HepG2 (cell line): ENCODE data around the gene ADM. TPM values are rescaled to one million over a fixed set of nuclear protein-coding genes. Genes with fewer than 3 reads are reported as not detected.

Experiments used
- ASH2L ChIP-seq: fragments of 300-600, 200-600 bp; sonication (generic); IDR thresholded peaks from 2 replicates; pipeline ENCODE4 v1.7.0; 2017; ENCODE audit warnings: low read depth, mild to moderate bottlenecking, moderate library complexity, mixed read lengths, low read length; ENCODE audit not compliant: insufficient read length
- CCDC6 ChIP-seq: sonication (generic); formaldehyde crosslinking; IDR thresholded peaks from 2 replicates; pipeline ENCODE4 v1.8.1; 2022; ENCODE audit warnings: mild to moderate bottlenecking, missing genetic modification reagents, moderate library complexity
- CREB1 ChIP-seq, 2 experiments: fragments of 450-650 bp in 1 of 2; IDR thresholded peaks; 2 replicates each; pipeline ENCODE4 v1.6.1; 2016 to 2017; ENCODE audit warnings: control low read depth in 1 of 2, mild to moderate bottlenecking in 1 of 2, missing compliant biosample characterization in 1 of 2, missing genetic modification characterization in 1 of 2
- FOXA1 ChIP-seq, 2 experiments: fragments of 450-650 bp in 1 of 2; sonication (generic) in 1 of 2; formaldehyde crosslinking in 1 of 2; IDR thresholded peaks; 2 replicates each; pipeline versions ENCODE4 v1.4.0 to v1.6.1; 2016 to 2020; ENCODE audit warnings: missing genetic modification reagents in 1 of 2
- GATA4 ChIP-seq: sonication (generic); IDR thresholded peaks from 2 replicates; pipeline ENCODE4 v1.6.1; 2016; ENCODE audit warnings: antibody characterized with exemption, low read depth, borderline replicate concordance
- HNRNPL ChIP-seq: fragments of 200-400 bp; formaldehyde crosslinking; IDR thresholded peaks from 2 replicates; pipeline ENCODE4 v1.6.1; 2017; ENCODE audit warnings: mild to moderate bottlenecking, low read depth, low read length
- HOXA5 ChIP-seq: sonication (generic); formaldehyde crosslinking; IDR thresholded peaks from 2 replicates; pipeline ENCODE4 v1.4.0; 2020; ENCODE audit warnings: missing genetic modification reagents
- KDM6A ChIP-seq: IDR thresholded peaks from 2 replicates; pipeline ENCODE4 v1.6.1; 2016; ENCODE audit warnings: low read depth
- KLF16 ChIP-seq, 2 experiments: sonication (generic) in 1 of 2; formaldehyde crosslinking in 1 of 2; IDR thresholded peaks; 2 replicates each; pipeline versions ENCODE4 v1.6.1 to v1.8.0; 2016 to 2023; ENCODE audit warnings: missing genetic modification reagents in 2 of 2, missing compliant biosample characterization in 1 of 2
- NONO ChIP-seq, 2 experiments: fragments of 450-650 bp in 1 of 2; sonication (generic) in 1 of 2; formaldehyde crosslinking in 1 of 2; IDR thresholded peaks in 1 of 2; conservative IDR thresholded peaks in 1 of 2; 2 replicates each; pipeline versions ENCODE4 v1.6.1 to v1.8.0; 2017 to 2022; ENCODE audit warnings: mild to moderate bottlenecking in 1 of 2, missing genetic modification reagents in 1 of 2, moderate library complexity in 1 of 2
- NR2F1 ChIP-seq, 2 experiments: fragments of 450-650 bp in 1 of 2; formaldehyde crosslinking in 1 of 2; IDR thresholded peaks; 2 replicates each; pipeline versions ENCODE4 v1.5.0 to v1.6.1; 2016 to 2020; ENCODE audit warnings: mild to moderate bottlenecking in 1 of 2, missing compliant biosample characterization in 1 of 2, missing genetic modification reagents in 1 of 2, moderate library complexity in 1 of 2
- RBM22 ChIP-seq: fragments of 200-400 bp; formaldehyde crosslinking; optimal IDR thresholded peaks from 2 replicates; pipeline ENCODE3; 2017; ENCODE audit warnings: mild to moderate bottlenecking, low read length, moderate library complexity
- SKI ChIP-seq: fragments of 450-650 bp; IDR thresholded peaks from one replicate; pipeline ENCODE4 v1.6.1; 2018; ENCODE audit warnings: mild to moderate bottlenecking; ENCODE audit not compliant: partially characterized antibody
- SOX6 ChIP-seq, 2 experiments: fragments of 450-650 bp in 1 of 2; sonication (generic) in 1 of 2; formaldehyde crosslinking in 1 of 2; IDR thresholded peaks; 2 replicates each; pipeline versions ENCODE4 v1.4.0 to v1.6.1; 2017 to 2020; ENCODE audit warnings: antibody characterized with exemption in 1 of 2, mild to moderate bottlenecking in 1 of 2, missing genetic modification reagents in 1 of 2
- TGIF2 ChIP-seq: IDR thresholded peaks from 2 replicates; pipeline ENCODE4 v1.6.1; 2016; ENCODE audit warnings: control low read depth, missing compliant biosample characterization
- ZNF562 ChIP-seq: sonication (generic); formaldehyde crosslinking; IDR thresholded peaks from 2 replicates; pipeline ENCODE4 v1.8.0; 2022; ENCODE audit warnings: missing genetic modification reagents, borderline replicate concordance
- ZNF563 ChIP-seq: sonication (generic); formaldehyde crosslinking; IDR thresholded peaks from 2 replicates; pipeline ENCODE4 v1.8.0; 2022; ENCODE audit warnings: mild to moderate bottlenecking, moderate library complexity, missing genetic modification reagents
- ZNF75D ChIP-seq: sonication (generic); formaldehyde crosslinking; IDR thresholded peaks from 2 replicates; pipeline ENCODE4 v1.8.1; 2023; ENCODE audit warnings: missing genetic modification reagents, mild to moderate bottlenecking, borderline replicate concordance
- ZNF788 ChIP-seq: sonication (generic); formaldehyde crosslinking; IDR thresholded peaks from 2 replicates; pipeline ENCODE4 v1.5.0; 2020; ENCODE audit warnings: mild to moderate bottlenecking, missing genetic modification reagents, borderline replicate concordance
- polyA plus RNA-seq, 8 experiments: library from polyadenylated mRNA; depleted of rRNA in 3 of 8; stranded (reverse) in 7 of 8; unstranded in 1 of 8; fragments of >200 nt; fragmentation: Illumina TruSeq in 4 of 8; extraction: Trizol in 4 of 8; gene quantifications; 2 replicates each; pipeline versions ENCODE4 v1.2.1 to v1.2.3, GENCODE V29; 2011 to 2016; ENCODE audit warnings: low read depth in 4 of 8, missing spikeins in 1 of 8, mixed read lengths in 1 of 8; ENCODE audit not compliant: insufficient read depth in 1 of 8
- total RNA-seq, 5 experiments: library from RNA; depleted of rRNA; stranded (reverse); fragments of >200 nt; fragmentation: Illumina TruSeq; extraction: Trizol; gene quantifications; 2 replicates each; pipeline ENCODE4 v1.2.3, GENCODE V29; 2016; ENCODE audit warnings: low read depth in 1 of 5
- TF ChIP-seq, protein P1 (sequence below): sonication (generic); formaldehyde crosslinking; conservative IDR thresholded peaks from 2 replicates; pipeline ENCODE4 v1.4.0; 2020; ENCODE audit warnings: missing genetic modification reagents
- TF ChIP-seq, protein P2 (sequence below): sonication (generic); formaldehyde crosslinking; IDR thresholded peaks from 2 replicates; pipeline ENCODE4 v1.5.0; 2020; ENCODE audit warnings: missing genetic modification reagents
- TF ChIP-seq, protein P3 (sequence below): sonication (generic); formaldehyde crosslinking; IDR thresholded peaks from 2 replicates; pipeline ENCODE4 v1.4.0; 2020; ENCODE audit warnings: missing genetic modification reagents, mild to moderate bottlenecking, borderline replicate concordance

ADM gene
- total and polyA plus RNA-seq, 2 of the 13 experiments (the other 11 are each of a cell fraction or from before 2014, with no cell fraction given) = 10.7 to 26.1 TPM

DNA sequence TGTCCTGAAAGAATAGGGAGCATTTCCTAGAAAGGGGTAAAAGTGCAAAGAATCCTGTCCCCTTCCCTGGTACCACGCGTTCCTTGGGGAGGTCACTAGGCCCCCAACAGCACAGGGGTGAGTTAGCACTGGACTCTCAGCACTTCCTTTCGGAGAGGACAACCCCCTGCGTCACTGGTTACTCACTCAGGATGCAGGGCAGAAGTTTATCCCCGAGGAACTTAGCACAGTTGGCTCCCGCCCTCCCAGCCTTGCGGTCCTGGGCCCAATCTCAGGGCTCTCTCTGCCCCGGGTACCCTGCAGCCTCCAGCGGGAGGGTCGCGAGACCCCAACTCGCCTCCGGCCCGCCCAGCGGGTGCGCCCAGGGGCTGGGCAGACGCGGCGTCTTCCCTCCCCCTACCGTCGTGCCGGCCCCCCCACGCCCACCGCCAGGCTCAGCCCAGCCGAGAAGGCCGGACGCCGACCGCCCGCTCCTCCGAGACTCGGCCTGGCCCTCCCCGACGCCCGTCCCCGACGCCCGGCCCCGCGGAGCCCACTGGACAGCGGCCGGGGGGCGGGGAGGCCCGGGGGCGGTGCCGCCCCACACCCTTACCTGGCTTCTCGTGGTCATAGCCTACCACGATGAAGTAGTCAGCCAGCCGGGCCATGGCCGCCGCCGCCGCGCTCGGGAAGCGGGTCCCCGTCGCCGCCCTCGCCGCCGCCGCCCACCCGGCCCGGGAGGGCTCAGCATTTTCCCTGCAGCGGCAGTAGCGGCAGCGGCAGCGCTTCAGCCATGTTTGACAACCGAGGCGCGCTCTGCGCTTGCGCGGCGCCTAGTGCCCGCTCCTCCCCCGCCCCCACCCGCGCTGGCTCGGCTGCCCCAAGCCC, 11.2 kb upstream of the ADM start, which contains the start of gene SBF2 (continued):
- peak; percentile 87 for TF ChIP-seq ZNF563 (CRISPR knock-in tag)
- TF ChIP-seq ASH2L = peak; percentile 91
- TF ChIP-seq, protein P1, sequence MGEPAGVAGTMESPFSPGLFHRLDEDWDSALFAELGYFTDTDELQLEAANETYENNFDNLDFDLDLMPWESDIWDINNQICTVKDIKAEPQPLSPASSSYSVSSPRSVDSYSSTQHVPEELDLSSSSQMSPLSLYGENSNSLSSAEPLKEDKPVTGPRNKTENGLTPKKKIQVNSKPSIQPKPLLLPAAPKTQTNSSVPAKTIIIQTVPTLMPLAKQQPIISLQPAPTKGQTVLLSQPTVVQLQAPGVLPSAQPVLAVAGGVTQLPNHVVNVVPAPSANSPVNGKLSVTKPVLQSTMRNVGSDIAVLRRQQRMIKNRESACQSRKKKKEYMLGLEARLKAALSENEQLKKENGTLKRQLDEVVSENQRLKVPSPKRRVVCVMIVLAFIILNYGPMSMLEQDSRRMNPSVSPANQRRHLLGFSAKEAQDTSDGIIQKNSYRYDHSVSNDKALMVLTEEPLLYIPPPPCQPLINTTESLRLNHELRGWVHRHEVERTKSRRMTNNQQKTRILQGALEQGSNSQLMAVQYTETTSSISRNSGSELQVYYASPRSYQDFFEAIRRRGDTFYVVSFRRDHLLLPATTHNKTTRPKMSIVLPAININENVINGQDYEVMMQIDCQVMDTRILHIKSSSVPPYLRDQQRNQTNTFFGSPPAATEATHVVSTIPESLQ (CRISPR knock-in tag) = no peak
- no peak for TF ChIP-seq RBM22
- TF ChIP-seq ZNF788 = peak; percentile 33; the same call in 1 of the 2 replicates
- no peak for TF ChIP-seq ZNF562 (CRISPR knock-in tag)
- TF ChIP-seq HNRNPL = peak; percentile 35; the same call in 1 of the 2 replicates
- no peak for TF ChIP-seq GATA4
- peak; percentile 49; the same call in 1 of the 2 replicates for TF ChIP-seq TGIF2 (CRISPR knock-in tag)
- TF ChIP-seq, protein P2, sequence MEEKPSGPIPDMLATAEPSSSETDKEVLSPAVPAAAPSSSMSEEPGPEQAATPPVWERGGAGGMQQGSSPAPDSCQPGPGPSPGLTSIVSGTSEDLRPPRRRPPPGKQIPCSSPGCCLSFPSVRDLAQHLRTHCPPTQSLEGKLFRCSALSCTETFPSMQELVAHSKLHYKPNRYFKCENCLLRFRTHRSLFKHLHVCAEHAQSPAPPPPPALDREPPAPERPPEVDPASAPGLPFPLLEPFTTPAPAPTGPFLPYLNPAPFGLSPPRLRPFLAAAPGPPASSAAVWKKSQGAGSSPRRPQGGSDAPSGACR (CRISPR knock-in tag) = no peak
- TF ChIP-seq FOXA1 (IDR thresholded peaks at IDR 0.05) = no peak
- no peak for TF ChIP-seq FOXA1 (CRISPR knock-in tag; IDR thresholded peaks at IDR 0.05)
- TF ChIP-seq ZNF75D (CRISPR knock-in tag) = no peak
- TF ChIP-seq CCDC6 (CRISPR knock-in tag) = no peak
- TF ChIP-seq, protein P3, sequence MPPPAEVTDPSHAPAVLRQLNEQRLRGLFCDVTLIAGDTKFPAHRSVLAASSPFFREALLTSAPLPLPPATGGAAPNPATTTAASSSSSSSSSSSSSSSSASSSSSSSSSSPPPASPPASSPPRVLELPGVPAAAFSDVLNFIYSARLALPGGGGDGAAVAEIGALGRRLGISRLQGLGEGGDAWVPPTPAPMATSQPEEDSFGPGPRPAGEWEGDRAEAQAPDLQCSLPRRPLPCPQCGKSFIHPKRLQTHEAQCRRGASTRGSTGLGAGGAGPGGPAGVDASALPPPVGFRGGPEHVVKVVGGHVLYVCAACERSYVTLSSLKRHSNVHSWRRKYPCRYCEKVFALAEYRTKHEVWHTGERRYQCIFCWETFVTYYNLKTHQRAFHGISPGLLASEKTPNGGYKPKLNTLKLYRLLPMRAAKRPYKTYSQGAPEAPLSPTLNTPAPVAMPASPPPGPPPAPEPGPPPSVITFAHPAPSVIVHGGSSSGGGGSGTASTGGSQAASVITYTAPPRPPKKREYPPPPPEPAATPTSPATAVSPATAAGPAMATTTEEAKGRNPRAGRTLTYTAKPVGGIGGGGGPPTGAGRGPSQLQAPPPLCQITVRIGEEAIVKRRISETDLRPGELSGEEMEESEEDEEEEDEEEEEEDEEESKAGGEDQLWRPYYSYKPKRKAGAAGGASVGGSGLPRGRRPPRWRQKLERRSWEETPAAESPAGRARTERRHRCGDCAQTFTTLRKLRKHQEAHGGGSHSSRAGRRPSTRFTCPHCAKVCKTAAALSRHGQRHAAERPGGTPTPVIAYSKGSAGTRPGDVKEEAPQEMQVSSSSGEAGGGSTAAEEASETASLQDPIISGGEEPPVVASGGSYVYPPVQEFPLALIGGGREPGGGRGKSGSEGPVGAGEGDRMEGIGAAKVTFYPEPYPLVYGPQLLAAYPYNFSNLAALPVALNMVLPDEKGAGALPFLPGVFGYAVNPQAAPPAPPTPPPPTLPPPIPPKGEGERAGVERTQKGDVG (CRISPR knock-in tag) = no peak
- peak; percentile 53; the same call in 1 of the 2 replicates for TF ChIP-seq CREB1 (IDR thresholded peaks at IDR 0.05)
- TF ChIP-seq CREB1 (CRISPR knock-in tag; IDR thresholded peaks at IDR 0.05) = no peak
- TF ChIP-seq NONO (IDR thresholded peaks at IDR 0.05) = no peak
- TF ChIP-seq NONO (CRISPR knock-in tag; conservative IDR thresholded peaks at IDR 0.05) = 0 out of 2 replicates have a peak, but pooled peaks have one; percentile 56
- no peak for TF ChIP-seq SKI
- no peak for TF ChIP-seq KLF16 (CRISPR knock-in tag; IDR thresholded peaks at IDR 0.05)
- TF ChIP-seq HOXA5 (CRISPR knock-in tag) = no peak
- TF ChIP-seq SOX6 (IDR thresholded peaks at IDR 0.05) = no peak
- TF ChIP-seq SOX6 (CRISPR knock-in tag; IDR thresholded peaks at IDR 0.05) = peak; percentile 49
- no peak for TF ChIP-seq NR2F1 (CRISPR knock-in tag; IDR thresholded peaks at IDR 0.05)
- no peak for TF ChIP-seq KDM6A (CRISPR knock-in tag)
